Parathyroid adenoma (tissue), 2 donors: ENCODE measurements around the gene ZNF582.

Experiments
- H2AFZ ChIP-seq: fragments of 300-600 bp; sonication (generic); one replicate; pipeline ENCODE4 v1.7.0; 2017; ENCODE audit warnings: antibody characterized with exemption, mild to moderate bottlenecking
- H3K27ac ChIP-seq: fragments of 300-600 bp; sonication (generic); one replicate; pipeline ENCODE4 v1.7.0; 2017
- H3K27me3 ChIP-seq: fragments of 300-600 bp; sonication (generic); one replicate; pipeline ENCODE4 v1.7.0; 2017; ENCODE audit warnings: low read length; ENCODE audit not compliant: control insufficient read depth, insufficient read depth
- H3K36me3 ChIP-seq: fragments of 300-600 bp; sonication (generic); one replicate; pipeline ENCODE4 v1.7.0; 2017; ENCODE audit warnings: low read length; ENCODE audit not compliant: control insufficient read depth, insufficient read depth
- H3K4me1 ChIP-seq: fragments of 300-600 bp; sonication (generic); one replicate; pipeline ENCODE4 v1.7.0; 2017; ENCODE audit warnings: control low read depth
- H3K4me2 ChIP-seq: fragments of 300-600 bp; sonication (generic); one replicate; pipeline ENCODE4 v1.7.0; 2017; ENCODE audit warnings: low read length
- H3K4me3 ChIP-seq: fragments of 300-600 bp; sonication (generic); one replicate; pipeline ENCODE4 v1.7.0; 2017; ENCODE audit warnings: low read depth, low read length
- H3K79me2 ChIP-seq: fragments of 300-600 bp; sonication (generic); one replicate; pipeline ENCODE4 v1.7.0; 2017; ENCODE audit warnings: control low read depth
- H3K9ac ChIP-seq: fragments of 300-600 bp; sonication (generic); one replicate; pipeline ENCODE4 v1.7.0; 2017; ENCODE audit warnings: mild to moderate bottlenecking
- H3K9me3 ChIP-seq: fragments of 300-600 bp; sonication (generic); one replicate; pipeline ENCODE4 v1.7.0; 2017; ENCODE audit warnings: low read length; ENCODE audit not compliant: control insufficient read depth
- TF ChIP-seq, protein P1 (sequence below): fragments of 300-600 bp; sonication (generic); IDR thresholded peaks from one replicate; pipeline ENCODE4 v1.7.0; 2017; ENCODE audit warnings: antibody characterized with exemption, mild to moderate bottlenecking
- donor health status: primary hyperparathyroidism.

ZNF582 gene

DNA sequence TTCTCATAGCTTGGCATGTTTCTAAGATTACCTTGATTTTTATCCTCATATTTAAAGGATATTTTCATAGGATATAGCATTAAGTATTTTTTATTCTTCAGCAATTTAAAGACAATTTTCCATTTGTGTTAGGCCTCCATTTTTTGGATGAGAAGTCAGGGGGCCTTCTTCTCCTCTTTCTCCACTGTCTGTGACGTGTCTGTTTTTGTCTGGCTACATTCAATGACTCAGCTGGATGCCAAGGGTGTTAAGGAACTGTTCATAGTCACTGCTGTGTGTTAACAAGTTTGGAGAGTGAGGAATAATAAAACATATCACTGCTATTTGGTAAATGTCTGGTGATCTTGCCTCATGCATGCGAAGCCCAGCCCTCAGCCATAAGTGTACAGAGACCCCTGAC, 36.4 kb downstream of the ZNF582 start:
- Histone ChIP-seq H3K9me3 (no peaks in the 10 kb centered on the region), H3K4me3 (no peak overlapping the region), H2AFZ (no peak overlapping the region), H3K4me2 (no peak overlapping the region), H3K4me1 (no peaks in the 10 kb centered on the region), H3K36me3 (no peaks in the 10 kb centered on the region), H3K27ac (no peak overlapping the region), H3K27me3 (no peaks in the 10 kb centered on the region), H3K79me2 (no peaks in the 10 kb centered on the region), H3K9ac (no peak overlapping the region)
- TF ChIP-seq, protein P1, sequence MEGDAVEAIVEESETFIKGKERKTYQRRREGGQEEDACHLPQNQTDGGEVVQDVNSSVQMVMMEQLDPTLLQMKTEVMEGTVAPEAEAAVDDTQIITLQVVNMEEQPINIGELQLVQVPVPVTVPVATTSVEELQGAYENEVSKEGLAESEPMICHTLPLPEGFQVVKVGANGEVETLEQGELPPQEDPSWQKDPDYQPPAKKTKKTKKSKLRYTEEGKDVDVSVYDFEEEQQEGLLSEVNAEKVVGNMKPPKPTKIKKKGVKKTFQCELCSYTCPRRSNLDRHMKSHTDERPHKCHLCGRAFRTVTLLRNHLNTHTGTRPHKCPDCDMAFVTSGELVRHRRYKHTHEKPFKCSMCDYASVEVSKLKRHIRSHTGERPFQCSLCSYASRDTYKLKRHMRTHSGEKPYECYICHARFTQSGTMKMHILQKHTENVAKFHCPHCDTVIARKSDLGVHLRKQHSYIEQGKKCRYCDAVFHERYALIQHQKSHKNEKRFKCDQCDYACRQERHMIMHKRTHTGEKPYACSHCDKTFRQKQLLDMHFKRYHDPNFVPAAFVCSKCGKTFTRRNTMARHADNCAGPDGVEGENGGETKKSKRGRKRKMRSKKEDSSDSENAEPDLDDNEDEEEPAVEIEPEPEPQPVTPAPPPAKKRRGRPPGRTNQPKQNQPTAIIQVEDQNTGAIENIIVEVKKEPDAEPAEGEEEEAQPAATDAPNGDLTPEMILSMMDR = no peak

GRCh38 chr19:56355517-56355916, 37.8 kb downstream of the ZNF582 start:
- Histone ChIP-seq H3K4me1 (no peaks in the 10 kb centered on the region), H2AFZ (no peak overlapping the region), H3K27me3 (no peaks in the 10 kb centered on the region), H3K36me3 (no peaks in the 10 kb centered on the region), H3K4me2 (no peak overlapping the region), H3K4me3 (no peak overlapping the region), H3K9ac (no peak overlapping the region), H3K79me2 (no peaks in the 10 kb centered on the region), H3K27ac (no peak overlapping the region), H3K9me3 (no peaks in the 10 kb centered on the region)
- TF ChIP-seq, protein P1 = no peak

- Histone ChIP-seq H3K36me3 (no peaks in the 10 kb centered on the region), H3K9me3 (no peaks in the 10 kb centered on the region), H3K9ac (no peak overlapping the region), H2AFZ (no peak overlapping the region), H3K79me2 (no peaks in the 10 kb centered on the region), H3K27me3 (no peaks in the 10 kb centered on the region), H3K4me3 (no peak overlapping the region), H3K4me2 (no peak overlapping the region), H3K4me1 (no peaks in the 10 kb centered on the region), H3K27ac (no peak overlapping the region)
- TF ChIP-seq, protein P1 = no peak
Observed at GRCh38 chr19:56351208-56351607, 42.1 kb downstream of the ZNF582 start.

DNA sequence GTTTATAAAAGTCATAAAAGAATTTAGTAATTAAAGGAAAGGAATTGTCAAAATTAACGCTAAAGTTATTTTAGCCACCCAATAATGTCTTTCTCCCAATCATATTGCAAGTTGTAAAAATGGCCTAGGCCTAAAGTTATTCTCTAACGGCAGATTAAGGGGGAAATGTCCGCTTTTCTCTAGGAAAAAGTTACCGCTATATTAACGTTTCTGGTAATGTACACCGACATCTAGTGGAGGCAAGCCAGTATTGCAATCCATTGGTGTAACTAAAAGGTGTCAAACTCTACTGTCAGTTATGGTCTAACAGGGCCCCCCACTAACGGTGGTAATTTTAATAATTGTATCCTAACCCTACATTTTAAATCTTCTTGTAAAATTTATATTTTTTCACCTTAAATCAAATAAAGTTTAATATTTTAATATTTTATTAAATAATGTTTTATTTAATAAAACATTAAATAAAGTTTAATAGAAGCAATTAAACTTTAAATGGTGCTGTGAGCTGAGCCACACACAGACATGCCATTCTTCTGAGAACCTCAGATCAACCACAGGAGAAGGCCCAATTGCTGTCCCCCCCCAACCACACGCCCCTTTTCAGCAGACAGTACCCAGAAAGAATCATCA, 42.8 kb downstream of the ZNF582 start:
- Histone ChIP-seq H3K27me3 (no peaks in the 10 kb centered on the region), H3K27ac (no peak overlapping the region), H3K4me2 (no peak overlapping the region), H3K4me3 (no peak overlapping the region), H3K9me3 (no peaks in the 10 kb centered on the region), H3K36me3 (no peaks in the 10 kb centered on the region), H2AFZ (peak overlapping the region; percentile 13), H3K9ac (no peak overlapping the region), H3K79me2 (no peaks in the 10 kb centered on the region), H3K4me1 (no peaks in the 10 kb centered on the region)
- TF ChIP-seq, protein P1 = peak; percentile 86

DNA sequence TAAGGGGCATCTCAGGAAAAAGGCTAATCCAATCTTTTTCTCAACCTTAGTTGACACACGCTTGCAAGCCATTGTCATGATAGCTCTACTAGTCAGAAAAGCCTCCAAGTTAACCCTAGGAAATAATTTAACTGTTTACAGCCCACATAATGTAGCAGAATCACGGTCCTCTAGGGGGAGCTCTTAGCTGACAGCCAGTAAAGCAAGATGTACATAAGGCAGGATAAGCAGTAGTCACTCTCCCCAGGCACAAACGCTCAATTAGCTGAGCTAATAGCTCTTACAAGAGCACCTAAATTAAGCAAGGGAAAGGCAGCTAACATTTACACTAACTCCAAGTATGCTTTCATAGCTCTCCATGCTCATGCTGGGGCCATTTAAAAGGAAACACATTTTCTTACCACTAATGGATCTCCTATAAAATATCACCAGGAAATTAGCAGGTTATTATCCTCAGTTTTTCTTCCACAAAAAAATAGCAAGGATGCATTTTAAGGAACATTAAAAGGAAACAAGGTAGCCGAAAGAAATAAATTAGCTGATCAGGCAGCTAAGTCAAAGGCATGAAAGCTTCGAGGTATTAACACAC, 45.0 kb downstream of the ZNF582 start:
- H3K36me3 ChIP-seq = no peaks in the 10 kb centered on the region
- TF ChIP-seq, protein P1 = no peak
- H3K4me1 ChIP-seq = no peaks in the 10 kb centered on the region
- H3K27me3 ChIP-seq = no peaks in the 10 kb centered on the region
- H3K4me2 ChIP-seq = no peak overlapping the region
- H3K27ac ChIP-seq = no peak overlapping the region
- no peak overlapping the region for H2AFZ ChIP-seq
- H3K79me2 ChIP-seq = no peaks in the 10 kb centered on the region
- H3K9ac ChIP-seq = no peak overlapping the region
- H3K9me3 ChIP-seq = no peaks in the 10 kb centered on the region
- H3K4me3 ChIP-seq = no peak overlapping the region
